CD4-positive, alpha-beta T cell treated with Interleukin-1 beta for 1 hour (primary cell): ENCODE data around the gene PYCR2.
A peak's percentile ranks its signal among the peaks of the same experiment; 100 is the strongest.
"Not testable (repeated sequence)": the region's sequence is repeated elsewhere in the genome, so short reads cannot be mapped to it uniquely, and the experiment has no call there.

Source experiments
- DNase-seq, 2 donors: peaks; one replicate each; pipeline ENCODE4 v3.0.0-alpha.2; 2020 to 2022

PYCR2 gene

DNA sequence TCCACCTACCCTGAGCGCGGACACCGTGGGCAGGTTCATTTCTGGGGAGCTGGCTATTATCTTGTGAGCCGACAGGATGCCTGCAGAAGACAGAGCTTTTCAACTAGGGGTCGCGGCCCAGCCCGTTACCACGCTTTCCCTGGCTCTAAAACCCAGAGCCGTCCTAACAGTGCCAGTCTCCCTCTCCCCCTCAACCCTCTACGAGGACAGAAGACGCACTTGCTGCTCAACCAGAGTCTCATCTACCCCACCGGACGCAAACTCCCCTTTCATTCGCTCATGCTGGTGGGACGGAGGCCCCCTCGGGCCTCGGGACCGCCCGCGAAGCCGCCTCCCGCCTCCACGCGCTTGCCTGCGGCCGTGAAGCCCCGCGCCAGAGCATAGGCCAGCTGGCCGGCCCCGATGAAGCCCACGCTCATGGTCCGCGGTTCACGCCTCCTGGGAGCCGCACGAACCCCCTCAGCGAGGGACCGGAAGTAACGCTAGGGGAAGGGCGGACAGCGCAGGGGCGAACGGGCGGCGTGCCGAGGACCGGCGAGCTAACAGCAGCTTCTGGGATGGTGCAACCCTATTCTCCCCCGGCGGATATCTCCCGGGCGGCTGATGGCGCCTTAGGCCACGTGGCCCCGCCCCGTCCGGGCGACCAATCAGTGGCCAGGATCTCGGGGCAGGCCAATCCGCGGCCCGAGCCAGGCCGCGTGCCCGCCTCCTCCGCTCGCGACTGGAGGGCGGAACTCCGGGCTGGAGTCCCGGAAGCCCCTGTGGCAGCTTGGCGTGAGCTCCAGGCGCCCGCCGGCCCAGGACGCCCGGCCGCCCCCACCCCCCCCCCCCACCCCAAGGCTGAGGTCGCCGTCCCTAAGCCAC lies at the start of gene PYCR2:
TSS of gene PYCR2 (minus strand) at position 559 of the 864 bp plus-strand sequence. CDS start at position 419, 140 bp downstream.
- DNase-seq, result peak; percentile 95 to 96

DNA sequence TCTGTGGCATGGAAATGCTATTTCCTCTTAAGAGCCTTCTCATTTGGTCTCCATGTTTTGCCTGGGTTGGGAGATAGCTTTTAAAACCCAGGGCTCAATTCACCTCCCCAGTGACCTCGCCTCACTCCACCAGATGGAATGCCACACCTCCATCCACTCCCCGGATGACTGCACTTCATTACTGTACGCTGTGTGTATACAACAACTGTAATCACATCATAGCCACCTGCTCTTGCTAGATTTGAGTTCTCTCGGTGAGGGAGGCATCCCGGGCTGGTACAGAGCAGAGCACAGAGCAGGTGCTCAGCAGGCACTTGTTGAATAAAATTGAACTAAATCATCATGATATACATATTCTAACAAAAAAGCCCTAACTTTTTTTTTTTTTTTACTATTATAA lies 49.1 kb upstream of the PYCR2 start:
- no peak for DNase-seq

DNA sequence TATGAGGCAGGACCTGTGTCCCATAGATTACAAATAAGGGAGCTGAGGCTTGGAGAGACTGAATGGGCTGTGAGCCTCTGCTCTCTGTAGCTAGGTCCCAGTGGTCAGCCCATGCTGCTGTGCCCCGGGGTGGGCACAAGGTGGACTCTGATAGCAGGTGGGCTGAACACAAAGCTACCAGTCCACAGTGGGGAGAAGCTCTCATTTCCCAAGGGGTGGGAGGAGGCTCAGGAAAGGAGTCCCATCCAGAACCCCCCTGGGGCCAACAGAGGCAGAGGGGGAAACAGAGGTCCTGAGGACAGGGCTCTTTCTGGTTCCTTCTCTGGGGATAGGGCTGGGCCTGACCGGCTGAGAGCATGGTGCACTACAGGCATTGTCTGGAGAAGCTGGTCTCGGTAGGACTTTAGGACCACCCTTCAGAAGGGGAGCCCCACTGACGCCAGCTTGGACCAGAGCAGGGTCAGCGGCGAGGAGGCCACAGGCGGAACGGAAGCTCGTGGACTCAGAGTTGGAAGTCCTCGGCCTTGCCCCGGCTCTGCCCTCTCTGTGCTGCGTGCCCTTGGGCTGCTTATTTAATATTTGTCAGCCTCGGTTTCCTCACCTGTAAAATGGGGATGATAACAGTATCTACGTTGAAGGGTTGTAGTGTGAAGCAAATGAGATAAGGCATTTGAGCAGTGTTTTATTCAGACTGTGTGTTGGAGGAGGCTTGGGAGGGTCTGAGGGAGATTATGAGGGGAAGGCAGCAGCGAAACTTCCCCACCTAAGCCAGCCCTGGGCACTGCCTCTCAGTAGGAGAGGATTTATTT lies 48.5 kb upstream of the PYCR2 start:
- DNase-seq, result no peak

DNA sequence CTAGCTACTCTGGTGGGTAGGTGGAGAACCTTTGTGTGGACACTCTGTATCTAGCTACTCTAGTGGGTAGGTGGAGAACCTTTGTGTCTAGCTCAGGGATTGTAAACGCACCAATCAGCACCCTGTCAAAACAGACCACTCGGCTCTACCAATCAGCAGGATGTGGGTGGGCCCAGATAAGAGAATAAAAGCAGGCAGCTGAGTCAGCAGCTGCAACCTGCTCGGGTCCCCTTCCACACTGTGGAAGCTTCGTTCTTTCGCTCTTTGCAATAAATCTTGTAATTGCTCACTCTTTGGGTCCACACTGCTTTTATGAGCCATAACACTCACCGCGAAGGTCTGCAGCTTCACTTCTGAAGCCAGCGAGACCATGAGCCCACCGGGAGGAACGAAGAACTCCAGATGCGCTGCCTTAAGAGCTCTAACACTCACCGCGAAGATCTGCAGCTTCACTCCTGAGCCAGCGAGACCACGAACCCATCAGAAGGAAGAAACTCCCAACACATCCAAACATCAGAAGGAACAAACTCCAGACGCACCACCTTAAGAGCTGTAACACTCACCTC lies 46.6 kb upstream of the PYCR2 start:
- not testable (repeated sequence) for DNase-seq

DNA sequence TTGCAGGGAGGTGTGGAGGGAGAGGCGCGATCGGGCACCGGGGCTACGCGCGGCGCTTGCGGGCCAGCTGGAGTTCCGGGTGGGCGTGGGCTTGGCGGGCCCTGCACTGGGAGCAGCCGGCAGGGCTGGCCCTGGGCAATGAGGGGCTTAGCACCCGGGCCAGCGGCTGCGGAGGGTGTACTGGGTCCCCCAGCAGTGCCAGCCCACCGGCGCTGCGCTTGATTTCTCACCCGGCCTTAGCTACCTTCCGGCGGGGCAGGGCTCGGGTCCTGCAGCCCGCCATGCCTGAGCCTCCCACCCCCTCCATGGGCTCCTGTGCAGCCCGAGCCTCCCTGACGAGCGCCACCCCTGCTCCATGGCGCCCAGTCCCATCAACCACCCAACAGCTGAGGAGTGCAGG lies 45.7 kb upstream of the PYCR2 start:
- DNase-seq, result not testable (repeated sequence)

DNA sequence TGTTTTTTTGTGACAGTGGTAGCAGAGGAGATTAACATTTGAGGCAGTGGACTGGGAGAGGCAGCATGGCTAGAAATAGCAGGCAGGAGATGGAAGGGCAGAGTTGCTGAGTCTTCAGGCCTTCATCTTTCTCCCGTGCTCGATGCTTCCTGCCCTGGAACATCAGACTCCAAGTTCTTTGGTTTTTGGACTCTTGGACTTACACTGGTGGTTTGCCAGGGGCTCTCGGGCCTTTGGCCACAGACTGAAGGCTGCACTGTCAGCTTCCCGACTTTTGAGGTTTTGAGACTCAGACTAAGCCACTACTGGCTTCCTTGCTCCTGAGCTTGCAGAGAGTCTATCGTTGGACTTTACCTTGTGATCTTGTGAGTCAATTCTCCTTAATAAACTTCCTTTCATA lies 41.2 kb upstream of the PYCR2 start:
- DNase-seq, result no peak

DNA sequence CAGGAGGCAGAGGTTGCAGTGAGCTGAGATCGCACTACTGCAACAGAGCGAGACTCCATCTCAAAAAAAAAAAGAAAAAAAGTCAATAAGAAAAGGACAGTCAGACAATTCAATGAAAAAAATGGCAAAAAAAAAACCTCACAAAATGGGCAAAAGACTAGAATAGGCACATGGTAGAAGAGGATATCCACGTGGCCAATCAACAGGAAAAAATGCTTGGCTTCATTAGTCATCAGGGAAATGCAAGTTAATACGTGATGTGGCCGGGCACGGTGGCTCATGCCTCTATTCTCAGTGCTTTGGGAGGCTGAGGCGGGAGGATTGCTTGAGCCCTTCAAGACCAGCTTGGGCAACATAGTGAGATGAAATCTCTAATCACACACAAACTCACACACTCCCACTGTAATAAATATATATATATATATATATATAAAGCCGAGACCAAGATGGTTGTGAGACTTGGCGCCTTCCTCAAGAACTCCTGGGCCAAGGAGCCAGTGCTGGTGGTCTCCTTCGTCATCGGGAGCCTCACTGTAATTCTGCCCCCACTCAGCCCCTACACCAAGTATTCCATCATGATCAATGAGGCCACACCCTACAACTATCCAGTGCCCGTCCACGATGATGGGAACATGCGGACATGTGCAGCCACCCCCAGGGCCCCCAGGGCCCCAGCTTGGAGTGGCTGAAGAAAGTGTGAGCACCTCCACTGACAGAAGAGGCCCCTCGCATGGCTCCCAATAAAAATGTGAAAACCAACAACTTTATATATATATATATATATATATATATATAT lies 39.9 kb upstream of the PYCR2 start:
- DNase-seq, result no peak

DNA sequence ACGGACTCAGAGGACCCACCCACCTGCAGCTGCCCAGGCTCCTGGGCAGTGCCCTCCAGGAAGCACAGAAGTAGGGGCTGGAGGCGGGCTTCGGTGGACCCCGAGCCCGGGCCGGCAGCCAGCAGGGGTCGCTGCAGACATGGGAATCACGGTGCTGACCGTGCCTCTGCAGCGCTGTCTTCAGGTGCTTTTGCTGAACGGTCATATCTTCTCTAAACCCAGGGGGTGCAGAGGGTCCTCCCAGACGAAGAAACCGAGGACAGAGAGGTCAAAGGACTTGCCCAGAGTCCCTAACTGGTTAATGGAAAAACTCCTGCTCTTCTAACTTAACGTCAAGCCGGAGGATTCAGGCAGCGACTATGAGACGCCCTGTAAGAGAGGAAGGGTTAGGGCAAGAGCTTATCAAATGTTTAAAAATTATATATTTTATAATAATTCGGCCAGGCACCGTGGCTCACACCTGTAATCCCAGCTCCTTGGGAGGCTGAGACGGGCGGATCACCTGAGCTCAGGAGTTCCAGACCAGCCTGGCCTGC lies 38.5 kb upstream of the PYCR2 start:
- DNase-seq, result peak; percentile 47 to 52

DNA sequence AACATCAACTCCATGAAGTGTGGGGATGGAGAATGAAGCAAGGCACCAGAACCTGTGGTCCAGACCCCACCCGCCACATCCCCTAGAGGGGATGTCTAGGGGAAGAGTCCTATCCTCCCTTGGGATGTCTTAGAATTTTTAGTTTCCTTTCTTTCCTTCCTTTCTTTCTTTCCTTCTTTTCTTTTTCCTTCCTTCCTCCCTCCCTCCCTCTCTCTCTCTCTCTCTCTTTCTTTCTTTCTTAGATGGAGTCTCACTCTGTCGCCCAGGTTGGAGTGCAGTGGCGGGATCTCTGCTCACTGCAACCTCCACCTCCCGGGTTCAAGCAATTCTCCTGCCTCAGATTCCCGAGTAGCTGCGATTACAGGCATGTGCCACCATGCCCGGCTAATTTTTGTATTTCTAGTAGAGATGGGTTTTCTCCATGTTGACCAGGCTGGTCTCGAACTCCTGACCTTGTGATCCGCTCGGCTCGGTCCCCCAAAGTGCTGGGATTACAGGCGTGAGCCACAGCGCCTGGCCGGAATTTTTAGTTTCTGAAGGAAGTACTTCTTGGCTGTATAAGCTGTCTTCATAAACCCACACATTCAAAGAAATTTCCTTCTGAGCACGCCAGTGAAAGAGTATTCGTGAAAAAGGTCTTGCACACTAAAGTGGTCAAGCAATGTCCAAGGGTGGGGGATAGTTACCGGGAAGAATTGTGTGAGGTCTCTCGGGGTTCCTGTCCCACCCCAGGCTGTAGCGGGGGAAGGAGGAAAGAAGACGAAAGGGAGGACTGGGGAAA lies 37.8 kb upstream of the PYCR2 start:
- no peak for DNase-seq

DNA sequence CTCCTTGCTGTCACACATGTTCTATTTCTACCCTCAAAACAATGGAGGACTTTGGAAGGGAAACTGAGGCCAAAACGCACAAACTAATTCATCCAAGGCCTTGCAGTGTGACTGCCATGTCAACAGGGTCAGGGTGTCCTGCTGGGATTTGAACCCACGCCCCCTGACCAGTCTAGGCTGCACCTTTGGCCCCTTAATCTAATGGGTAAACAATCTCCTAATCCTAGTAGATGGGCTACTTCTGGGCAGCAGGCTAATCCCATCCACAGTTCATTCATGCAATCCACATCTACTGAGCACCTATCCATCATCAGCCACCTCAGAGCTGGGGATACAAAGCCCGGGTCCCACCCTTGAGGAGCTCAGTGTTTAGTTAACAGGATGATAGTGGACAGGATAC lies 34.0 kb upstream of the PYCR2 start:
- DNase-seq, result no peak

DNA sequence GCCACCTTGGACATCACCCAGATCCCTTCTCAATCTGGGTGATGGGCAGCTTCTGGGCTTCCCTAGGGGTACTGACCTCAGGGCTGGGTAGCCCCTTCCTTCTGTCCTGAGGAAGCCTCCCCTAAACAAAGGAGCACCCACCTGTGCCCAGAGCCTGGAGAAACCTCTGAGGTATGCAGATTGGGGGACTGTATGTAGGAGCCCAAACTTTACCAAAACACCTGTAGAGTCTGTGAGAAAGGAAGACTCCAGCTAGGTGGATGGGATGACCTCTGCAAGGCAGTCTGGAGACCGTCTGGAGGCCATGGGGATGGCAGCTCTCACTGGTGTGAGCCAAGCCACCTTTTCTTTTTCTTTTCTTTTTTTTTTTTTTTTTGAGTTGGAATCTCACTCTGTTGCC lies 30.7 kb upstream of the PYCR2 start:
- no peak for DNase-seq

DNA sequence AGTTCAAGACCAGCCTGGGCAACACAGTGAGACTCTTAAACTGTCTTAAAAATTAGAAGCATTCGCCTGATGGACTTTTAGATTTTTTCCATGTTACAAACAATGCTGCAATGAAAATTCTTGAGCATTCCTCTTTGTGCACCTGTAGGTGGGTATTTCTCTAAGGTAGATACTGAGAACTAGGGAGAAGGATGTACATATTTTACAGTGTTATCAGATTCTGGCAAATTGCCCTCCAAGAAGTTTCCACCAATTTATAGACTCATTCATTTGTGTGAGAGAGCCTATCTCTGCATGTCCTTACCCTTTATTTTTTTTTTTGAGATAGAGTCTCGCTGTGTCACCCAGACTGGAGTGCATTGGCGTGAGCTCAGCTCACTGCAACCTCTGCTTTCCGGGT lies 29.3 kb upstream of the PYCR2 start:
- DNase-seq, result no peak

DNA sequence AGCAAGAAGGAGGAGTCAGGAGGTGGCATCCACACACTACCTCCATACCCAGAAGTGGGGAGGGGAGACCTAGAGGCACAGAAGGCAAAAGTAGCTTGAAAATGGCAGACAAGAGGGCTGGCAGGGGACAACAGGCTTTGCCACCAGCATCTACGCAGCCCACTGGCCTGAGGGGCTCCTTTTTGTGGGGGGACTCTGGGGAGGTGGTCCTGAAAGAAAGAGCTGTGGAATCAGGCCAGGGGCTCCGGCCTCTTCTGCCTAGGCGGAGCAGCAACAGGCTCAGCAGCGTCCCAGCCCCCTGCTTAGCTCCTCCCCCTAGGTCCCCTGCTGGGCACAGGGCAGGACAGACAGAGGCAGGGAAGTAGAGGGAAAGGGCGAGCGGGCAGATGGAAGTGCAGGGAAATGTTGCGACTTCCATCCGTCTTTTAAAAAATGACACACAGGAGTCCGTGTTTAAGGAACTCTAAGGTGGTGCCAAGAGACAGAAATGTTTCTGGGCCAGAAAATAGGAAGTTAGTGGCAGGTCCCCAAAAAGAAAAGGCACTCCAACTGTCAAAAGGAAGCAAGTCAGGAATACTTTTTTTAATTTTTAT lies 27.0 kb upstream of the PYCR2 start:
- no peak for DNase-seq

DNA sequence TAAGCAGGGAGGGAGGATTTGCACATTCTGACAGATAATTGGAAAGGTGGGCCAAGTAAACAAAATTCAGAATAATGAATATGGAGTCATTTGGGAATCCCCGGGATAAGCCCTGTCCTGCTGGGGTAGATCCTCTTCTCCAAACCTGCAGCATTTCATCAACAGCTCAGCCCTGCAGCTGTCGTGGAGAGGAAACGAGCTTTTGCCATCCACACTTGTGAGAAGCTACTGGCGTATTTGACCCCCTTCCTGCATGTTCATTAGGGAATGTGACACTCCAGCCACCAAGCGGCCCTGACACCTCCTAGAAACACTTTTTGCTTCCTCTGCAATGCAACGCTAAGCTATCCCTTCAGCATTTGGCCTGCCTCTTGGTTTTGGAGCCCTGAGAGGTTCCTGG lies 25.0 kb upstream of the PYCR2 start:
- DNase-seq, result no peak

DNA sequence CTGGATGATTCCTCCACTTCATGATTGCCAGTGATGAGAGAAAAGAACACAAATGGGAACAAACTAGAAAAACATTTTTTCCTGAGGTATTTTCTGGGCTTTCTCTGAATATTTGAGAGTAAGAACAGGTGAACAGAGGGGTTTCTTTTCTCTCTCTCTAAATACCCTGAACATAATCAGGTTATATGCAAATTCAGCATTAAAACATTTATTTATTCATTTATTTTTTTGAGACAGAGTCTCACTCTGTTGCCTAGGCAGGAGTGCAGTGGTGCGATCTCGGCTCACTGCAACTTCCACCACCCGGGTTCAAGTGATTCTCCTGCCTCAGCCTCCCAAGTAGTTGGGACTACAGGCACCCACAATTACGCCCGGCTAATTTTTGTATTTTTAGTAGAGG lies 22.8 kb upstream of the PYCR2 start:
- no peak for DNase-seq

DNA sequence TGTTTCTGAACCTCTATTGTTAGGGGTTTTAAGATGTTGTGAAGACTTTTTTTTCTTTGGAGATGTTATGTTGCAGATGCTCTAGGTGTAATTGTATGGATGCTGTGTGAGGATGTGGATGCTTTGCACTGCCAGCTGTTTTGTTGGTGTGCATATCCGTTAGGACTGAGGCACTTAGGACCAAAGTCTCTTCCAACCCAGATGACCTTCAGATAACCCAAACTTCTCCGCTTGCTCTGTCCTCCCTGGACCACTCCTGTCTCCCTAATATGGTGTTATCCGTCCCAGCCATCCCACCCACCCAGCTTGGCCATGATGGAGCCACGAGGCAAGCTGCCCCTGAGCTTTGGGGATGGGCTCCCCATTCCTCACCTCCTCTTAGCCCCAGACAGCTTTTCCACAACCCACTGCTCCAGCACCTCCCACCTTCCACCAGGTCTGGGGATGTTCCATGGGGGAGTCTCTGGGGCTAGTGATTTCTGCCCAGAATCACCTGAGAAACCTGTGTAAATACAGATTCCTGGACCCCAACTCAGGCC lies 22.1 kb upstream of the PYCR2 start:
- no peak for DNase-seq

DNA sequence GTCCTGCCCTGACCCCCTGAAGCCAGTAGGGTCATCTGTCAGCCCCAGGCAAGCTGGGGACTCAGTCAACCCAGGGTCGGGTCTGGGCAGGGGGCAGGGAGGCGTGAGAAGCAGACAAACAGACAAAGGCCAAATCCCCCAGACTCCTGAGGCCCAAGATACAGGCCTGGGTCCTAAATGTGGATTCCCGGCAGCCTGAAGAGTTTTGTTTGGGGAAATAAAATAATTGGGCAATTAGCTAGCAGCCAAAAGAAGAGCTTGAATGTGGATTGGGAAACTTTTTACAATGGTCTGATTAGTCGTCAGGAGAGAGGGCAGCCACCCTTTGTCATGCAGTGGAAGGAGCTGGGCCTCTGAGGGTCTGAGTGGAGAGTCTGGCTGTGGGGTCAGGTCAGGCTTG lies 21.5 kb upstream of the PYCR2 start:
- no peak for DNase-seq

DNA sequence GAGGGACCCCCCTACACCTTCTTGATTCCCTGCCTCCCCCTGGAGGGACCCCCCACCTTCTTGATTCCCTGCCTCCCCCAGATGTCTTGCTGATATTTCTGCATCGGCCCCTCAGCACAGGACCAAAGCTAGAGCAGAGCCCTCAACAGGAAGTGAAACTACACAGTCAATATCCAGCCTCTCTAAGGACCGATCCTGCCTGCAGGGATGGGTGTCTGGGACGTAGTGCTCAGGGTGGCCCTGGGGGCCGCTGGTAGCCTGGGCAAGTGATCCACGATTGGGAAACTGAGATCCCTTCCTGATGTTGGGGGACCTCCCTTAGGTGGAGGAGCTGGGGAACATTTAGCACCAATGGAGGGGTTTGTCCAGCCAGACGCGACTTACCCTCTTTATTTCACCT lies 20.9 kb upstream of the PYCR2 start:
- peak in 1 of 2 donors; percentile 20 for DNase-seq

DNA sequence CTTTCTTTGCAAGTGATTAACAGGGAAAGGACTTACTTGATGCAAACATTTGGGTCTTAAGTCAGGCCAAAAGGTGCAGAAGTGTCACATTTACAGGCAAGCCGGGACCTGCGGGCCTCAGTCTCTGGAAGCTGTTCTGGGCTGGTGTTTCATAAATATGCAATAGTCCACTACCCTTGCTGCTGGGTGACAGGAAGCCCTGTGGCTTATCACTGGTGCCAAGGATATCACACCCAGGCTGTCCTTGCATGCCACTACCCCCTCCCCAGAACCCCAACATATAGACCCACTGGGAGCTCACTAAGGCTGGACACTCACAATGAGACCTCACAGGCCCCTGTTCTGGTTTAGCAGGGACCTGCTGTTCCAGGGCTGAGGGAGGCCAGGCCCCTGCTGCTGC lies 20.3 kb upstream of the PYCR2 start:
- DNase-seq, result no peak

DNA sequence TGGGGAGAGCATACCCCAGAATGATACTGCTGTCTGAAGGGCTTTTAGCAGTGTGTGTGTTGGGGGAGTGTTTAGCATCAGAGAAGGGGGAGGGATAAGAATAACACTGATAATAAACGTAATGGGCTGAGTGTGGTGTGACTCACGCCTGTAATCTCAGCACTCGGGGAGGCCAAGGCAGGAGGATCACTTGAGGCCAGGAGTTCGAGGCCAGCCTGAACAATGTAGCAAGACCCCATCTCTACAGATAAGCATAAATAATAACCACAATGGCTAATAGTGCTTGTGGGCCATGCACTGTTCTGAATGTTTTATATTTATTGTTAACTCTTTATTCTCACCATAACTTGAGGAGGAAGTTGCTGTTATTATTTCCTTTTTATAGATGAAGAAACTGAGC lies 19.5 kb upstream of the PYCR2 start:
- DNase-seq, result no peak

DNA sequence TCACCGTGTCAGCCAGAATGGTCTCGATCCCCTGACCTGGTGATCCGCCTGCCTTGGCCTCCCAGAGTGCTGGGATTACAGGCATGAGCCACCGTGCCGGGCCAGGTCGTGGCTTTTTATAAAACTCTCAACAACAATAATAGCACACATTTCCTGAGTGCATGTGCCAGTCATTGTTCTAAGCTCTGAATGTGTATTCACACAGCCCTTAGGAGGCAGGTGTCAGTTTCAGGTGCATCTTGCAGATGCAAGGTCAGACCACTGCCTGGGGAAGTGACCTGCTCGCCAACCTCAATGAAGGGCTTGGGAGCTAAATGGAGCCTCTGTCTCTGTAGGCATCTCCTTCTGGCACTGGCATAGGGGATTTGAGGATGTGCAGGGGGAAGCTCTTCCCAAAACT lies 18.5 kb upstream of the PYCR2 start:
- no peak for DNase-seq
